ENCODE measurements around the gene TEX22.
A peak's percentile ranks its signal among the peaks of the same experiment; 100 is the strongest.

The TEX22 gene

DNA sequence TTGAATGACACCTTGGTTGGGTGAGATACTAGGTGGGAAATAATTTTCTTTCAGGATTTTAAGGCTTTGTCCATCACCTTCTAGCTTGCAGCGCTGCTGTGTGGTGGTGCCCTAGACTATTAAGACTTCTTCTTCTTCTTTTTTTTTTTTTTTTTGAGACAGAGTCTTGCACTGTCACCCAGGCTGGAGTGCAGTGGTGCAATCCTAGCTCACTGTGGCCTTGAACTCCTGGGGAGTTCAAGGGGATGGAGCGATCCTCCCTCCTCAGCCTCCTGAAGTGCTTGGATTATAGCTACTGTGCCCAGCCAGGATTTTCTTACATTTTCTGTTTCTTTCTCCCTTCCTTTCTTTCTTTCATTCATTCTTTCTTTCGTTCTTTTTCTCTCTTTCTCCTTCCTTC is 11.0 kb downstream of the TEX22 start:
- DNase-seq = no peak

- DNase-seq = no peak
Measured at GRCh38 chr14:105410642-105411016, 12.3 kb downstream of the TEX22 start.

DNA sequence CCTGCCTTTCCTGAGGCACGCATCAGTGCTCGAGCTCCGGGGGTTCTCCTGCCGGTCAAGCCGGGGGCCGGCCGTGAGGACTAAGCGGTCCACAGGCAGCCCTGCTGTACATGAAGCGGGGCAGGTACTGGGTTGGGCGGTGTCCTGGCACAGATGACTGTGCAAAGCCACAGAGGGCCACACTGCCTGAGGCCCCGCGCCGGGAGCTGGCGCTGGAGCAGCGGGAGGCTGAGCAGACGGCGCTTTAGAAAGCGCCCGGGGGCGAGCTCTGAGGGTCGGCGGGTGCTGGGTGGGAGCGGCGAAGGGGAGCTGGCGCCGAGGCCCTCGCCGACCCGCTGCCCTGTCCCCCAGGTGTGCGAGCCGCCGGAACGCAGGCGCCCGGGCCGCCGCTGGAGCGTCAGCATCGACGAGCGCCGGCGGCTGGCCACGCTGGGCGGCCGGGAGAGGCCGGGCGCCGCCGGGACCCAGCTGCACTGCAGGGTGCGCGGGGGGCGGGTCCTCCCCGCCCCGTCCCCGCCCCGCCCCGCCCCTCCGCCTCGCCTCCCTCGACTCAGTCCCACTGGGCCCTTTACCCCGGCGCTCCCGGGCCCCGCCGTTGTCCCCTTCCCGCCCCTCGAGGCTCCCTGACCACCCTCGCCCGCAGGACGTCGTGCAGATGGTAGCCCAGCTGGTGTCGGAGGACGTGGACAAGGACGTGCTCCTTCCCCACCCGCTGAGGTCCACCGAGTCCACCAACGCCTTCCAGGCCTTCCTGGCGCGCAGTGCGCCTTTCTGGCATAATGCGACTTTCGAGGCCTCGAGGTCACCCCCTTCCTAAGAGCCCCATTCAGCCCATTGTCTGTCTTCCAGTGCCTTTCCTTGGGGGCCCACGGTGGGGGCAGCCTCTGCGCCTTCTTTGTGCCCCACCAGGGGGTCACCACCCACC is 12.9 kb downstream of the TEX22 start:
- no peak for DNase-seq

GRCh38 chr14:105411985-105412770 is 13.8 kb downstream of the TEX22 start:
- no peak for DNase-seq

- no peak for DNase-seq
Measured at GRCh38 chr14:105412771-105413543, 14.6 kb downstream of the TEX22 start.

DNA sequence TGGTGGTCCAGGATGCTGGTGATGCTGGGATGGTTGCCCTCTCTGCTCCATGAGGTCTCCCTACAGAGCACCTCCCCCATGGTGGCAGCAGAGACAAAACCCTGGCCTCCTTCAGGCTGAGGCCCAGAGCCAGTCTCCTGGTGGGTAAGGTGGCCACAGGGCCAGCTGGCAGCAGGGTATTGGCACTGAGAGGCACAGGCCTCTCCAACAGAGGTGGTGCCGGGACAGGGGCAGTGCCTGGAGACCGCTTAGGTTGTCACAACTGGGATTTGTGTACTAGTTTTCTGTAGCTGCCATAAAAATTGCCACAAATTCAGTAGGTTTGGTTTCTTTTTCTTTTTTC is 15.2 kb downstream of the TEX22 start:
- no peak for DNase-seq

DNA sequence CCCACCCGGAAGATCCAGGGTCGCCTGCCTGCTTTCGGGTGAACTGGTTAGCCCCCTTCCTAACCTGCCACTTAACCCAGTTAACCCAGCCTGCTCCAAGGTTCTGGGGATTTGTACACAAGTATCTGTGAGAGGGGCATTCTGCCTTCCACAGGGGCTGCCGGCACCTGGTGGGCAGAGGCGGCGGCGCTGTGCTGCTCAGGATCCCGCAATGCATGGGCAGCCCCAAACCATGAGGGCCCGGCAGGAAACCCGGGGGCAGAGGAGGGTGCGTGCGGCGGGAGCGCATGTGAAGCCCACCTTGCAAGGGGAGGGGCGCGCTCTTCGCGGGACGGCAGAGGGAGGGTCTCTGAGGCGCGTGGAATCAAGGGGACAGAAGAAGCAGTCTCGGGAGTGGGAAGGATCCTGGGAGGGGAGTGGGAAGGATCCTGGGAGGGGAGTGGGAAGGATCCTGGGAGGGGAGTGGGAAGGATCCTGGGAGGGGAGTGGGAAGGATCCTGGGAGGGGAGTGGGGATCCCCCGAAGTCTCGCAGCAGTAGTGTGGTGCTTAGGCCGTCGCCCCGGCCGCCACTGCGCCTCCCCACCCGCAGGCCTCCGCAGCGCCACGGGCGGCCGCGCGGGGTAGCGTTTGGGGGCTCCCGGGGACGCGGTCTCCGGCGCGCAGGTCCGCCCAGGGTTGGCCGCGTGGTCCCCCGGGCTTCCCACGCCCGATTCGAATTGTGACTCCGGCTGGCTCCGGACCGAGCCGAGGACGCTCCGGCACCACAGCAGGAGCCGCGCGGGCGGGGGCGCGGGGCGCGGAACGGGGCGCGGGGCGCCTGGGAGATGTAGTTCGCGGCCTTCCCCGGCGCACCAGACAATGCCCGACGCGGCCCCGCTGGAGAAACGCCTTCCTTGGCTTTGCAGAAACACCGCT is 16.4 kb downstream of the TEX22 start:
- peak; percentile 73 for DNase-seq

DNA sequence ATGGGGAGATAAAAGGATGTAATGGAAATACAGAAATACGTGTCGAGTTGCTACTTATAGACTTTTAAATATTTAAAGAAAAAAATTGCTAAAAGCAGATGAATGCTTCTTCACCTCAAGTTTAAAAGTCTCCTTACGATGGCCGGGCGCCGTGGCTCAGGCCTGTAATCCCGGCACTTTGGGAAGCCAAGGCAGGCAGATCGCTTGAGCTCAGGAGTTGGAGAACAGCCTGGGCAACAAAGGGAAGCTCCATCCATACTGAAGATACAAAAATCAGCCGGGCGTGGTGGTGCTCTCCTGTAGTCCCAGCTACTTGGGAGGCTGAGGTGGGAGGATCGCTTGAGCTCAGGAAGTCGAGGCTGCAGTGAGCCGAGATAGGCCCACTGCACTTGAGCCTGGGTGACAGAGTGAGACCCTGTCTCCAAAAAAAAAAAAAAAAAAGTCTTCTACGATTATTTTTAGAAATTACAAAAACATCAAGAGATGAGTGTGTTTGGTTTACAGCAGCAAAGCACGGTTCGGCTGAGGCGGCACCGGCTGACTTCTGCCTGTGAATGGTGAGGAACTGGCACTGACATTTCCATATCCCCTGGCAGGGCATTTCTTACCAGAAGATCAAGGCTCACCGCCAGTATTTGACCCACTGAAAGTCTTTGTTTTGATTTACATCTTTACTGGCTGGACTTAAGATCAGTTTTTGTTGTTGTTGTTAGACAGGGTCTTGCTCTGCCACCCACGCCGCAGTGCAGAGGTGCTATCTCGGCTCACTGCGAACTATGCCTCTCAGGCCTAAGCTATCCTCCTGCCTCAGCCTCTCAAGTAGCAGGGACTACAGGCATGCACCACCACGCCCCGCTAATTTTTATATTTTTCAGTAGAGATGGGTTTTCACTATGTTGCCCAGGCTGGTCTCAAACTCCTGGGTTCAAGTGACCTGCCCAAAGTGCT is 17.4 kb downstream of the TEX22 start:
- no peak for DNase-seq

- no peak for DNase-seq
Measured at GRCh38 chr14:105416671-105417070, 18.3 kb downstream of the TEX22 start.

- DNase-seq = no peak
Measured at GRCh38 chr14:105417690-105418121, 19.4 kb downstream of the TEX22 start.

DNA sequence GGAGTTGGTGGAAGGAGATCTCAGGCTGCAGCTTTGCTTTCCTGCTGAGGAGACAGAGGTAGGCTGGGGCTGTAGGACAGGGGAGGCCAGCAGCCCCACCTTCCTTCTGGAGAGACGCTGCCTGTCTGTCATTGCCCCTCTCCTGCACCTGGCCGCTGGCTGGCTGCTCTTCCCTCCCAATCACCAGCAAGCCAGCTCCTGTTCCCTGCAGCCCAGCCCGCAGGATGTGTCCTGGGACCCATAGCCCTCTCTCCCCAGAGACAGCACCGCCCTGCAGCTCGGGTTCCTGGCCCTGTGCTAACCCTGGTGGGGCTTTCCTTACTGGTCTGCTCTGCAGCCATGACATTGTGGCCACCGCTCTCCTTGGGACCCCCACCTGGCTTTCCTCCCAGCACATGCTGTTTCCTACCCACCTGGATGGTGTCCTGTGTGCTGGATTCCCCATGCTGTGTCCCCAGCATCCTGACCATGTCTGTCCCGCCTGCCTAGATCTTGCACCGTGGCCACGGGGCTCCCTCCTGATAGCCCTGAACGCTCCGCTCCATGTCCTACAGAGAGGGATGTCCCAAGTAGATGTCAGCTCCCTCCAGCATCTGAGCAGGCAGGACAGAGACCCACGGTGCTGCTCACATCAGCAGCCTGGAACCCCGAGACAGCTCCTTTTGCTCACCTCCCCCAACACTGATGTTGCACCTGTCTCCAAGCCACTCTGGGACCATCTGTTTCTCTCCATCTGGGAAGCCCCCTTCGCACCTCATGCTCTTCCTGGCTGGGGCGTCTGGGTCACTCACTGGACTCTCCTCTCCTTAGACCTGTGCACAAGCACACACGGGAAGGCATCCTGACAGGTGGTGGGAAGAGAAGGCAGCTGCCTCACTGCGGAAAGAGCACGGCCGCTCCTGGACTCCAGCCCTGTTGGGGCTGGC is 20.2 kb downstream of the TEX22 start:
- DNase-seq = no peak

DNA sequence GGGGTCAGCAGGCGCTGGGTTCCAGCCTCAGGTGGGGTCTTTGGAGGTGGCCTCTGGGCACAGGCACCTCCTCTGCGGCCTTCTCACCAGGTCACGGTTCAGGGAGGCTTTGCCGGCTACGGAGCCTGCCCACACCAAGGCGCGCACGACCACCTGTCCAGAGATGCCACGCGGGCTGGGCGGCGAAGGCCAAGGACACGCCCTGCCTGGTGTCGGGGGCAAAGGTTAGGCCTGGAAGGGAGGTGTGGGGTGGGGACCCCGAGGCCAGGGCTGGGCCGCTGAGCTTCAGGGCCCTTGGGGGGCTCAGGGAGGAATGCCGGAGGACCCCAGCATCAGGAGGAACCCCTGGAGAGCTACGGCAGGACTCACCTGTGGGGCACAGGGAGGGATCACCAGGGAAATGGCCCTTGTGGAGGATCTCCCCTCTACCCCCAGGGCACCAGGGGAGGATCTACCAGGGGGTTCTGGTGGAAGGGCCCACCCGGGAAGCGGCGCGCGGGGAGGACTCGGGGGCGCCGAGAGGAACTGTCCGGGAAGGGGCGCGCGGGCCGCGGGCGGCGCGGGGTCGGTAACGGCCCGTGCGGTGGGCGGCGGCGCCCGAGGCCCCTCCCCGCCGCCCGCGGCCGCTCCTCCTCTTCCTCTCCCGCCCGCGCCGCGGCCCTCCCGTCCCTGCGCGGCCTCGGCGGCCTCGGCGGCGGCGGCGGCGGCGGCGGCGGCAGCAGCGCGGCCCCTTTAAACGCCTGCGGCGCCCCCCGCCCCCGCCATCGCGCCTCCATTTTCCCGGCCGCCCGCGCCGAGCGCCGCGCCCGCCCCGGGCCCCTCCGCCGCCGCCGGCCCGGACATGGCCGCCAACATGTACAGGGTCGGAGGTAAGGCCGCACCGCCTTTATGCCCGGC is 21.1 kb downstream of the TEX22 start, which contains the start of gene MTA1:
TSS of gene MTA1 (plus strand) at position 633 of the 897 bp plus-strand sequence. CDS start at position 842, 209 bp downstream.
- DNase-seq = peak; percentile 45

DNA sequence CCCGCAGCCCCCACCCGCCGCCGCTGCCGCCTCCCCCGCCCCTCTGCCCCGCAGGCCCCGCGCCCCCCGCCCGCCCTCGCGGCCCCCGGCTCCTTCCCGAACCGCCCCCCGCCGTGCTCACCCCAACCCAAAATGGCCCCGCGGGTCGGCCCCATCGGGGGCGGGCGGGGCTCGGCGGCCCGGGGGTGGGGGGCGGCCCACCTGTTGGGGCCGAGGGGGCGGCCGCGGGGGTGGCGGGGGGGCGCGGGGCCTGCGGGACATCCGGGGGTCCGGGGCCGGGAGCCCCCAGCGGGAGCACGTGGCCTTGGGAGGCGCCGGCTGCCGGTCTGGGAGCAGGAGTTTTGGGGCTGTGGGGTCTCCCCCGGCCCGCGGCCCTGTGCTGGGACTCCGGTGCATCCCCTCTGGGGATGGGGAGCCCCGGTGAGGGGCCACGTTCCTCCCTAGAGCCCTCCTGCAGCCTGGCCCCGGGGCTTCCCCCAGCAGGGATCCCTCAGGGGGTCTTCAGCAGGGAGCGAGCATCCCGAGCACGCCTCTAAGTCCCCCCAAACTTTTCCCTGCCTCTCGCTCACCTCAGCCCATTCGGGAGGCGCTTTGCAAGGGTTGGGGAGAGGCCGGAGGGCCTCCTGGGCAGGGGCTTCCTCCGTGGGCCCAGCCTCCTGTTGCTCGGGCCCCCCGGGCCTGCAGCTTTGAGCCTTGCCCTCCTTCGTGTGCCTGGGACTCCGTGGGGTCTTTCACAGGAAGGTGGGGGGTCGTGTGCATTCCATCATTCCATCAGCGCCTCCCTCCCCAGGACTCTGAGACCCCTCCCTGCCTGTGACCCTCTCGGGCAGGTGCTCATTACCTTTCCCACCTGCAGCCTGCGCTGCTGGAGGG is 22.0 kb downstream of the TEX22 start:
- peak; percentile 20 for DNase-seq

DNA sequence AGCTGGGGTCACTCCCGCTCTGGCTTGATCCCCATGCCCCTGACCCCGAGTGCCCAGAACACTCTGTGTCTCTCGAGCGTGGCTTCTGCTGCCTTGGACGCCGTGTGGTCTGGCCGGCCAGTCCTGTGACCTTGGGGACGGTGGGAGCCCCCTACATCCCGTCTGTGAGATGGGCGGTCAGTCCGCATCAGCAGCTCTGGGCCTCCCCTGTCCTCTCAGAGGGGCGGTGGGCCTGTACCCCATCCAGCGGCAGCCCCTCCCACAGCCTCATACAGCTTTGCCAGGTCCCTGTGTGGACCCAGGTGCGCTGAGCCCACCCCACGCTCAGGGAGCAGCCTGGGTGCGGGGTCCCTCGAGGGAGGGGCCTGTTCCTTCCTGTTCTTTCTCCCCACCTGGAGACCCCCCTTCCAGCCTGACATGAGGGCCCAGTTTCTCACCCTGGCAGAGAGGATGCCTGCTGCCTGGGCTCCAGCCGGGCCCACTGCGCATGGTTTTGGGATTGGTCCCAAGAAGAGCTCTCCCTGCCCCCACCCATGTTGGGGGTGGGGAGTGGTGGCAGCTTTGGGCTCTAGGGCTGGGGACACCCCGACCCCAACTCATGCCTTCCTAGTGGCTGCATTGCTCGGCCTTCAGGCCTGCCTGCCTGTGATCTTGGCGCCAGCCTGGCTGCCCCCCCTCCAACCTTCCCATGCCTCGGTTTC is 22.8 kb downstream of the TEX22 start:
- DNase-seq = no peak

- no peak for DNase-seq
Measured at GRCh38 chr14:105421723-105422615, 23.6 kb downstream of the TEX22 start.
